GM12891 (cell line): ENCODE measurements around the gene BRDT.

ENCODE experiments used
- PAX5 ChIP-seq: IDR thresholded peaks from 2 replicates; pipeline ENCODE4 v1.6.1; 2011; ENCODE audit warnings: low read length, moderate library complexity, mild to moderate bottlenecking; ENCODE audit not compliant: insufficient read depth, severe bottlenecking
- POLR2A ChIP-seq: IDR thresholded peaks from 2 replicates; pipeline ENCODE4 v1.6.1; 2011; ENCODE audit warnings: low read depth, low read length, control low read depth
- POLR2AphosphoS5 ChIP-seq: IDR thresholded peaks from 2 replicates; pipeline ENCODE4 v1.6.1; 2011; ENCODE audit warnings: low read depth, low read length, control low read depth
- SPI1 ChIP-seq: IDR thresholded peaks from 2 replicates; pipeline ENCODE4 v1.6.1; 2011; ENCODE audit warnings: low read depth, low read length, control low read depth
- TAF1 ChIP-seq: IDR thresholded peaks from 2 replicates; pipeline ENCODE4 v1.6.1; 2011; ENCODE audit warnings: low read depth, low read length, control low read depth

DNA sequence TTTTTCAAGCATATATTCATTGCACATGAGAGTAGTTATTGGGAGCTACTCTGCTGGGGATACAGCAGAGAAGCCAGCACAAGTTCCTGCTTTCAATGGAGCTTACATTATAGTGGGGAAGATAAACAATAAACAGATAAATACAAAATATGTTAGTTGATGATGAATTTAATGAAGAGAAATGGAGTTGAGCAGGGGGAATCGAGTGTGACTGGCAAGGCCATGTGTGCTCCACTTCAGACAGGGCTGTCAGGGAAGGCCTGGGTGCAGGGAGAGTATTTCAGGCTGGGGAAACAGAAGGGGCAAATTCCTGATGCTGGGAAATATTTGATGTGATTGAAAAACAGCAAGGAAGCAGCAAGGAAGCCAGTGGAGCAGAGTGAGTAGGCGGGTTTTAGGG lies 21.2 kb upstream of the BRDT start:
- TF ChIP-seq SPI1 (no peak), POLR2AphosphoS5 (no peak), POLR2A (no peak), TAF1 (no peak), PAX5 (no peak)
